ENCODE data around the gene SLC38A7.
"Not testable (repeated sequence)": the region's sequence is repeated elsewhere in the genome, so short reads cannot be mapped to it uniquely, and the experiment has no call there.

SLC38A7 gene

DNA sequence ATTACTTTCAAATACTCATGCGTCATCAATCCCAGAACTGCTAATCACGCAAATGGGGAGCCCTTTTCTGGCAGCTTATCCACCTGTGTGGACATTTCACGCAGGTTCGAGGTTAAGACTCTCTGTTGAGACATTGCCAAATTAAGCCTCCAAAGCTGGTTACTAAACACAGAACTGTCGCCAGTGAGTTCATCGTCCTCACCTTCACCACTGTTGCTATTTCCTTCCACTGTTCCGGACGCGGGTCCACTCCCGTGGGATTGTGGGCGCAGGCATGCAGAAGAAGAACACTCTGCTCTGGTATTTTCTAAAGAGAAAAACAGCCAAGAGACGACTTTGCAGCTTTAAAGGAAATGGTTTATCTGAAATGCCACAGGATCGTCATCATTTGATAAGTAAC is 33.4 kb upstream of the SLC38A7 start:
- no peak overlapping the region for H3K27ac ChIP-seq (ENCODE audit: insufficient read depth, low read length, poor library complexity, severe bottlenecking)

DNA sequence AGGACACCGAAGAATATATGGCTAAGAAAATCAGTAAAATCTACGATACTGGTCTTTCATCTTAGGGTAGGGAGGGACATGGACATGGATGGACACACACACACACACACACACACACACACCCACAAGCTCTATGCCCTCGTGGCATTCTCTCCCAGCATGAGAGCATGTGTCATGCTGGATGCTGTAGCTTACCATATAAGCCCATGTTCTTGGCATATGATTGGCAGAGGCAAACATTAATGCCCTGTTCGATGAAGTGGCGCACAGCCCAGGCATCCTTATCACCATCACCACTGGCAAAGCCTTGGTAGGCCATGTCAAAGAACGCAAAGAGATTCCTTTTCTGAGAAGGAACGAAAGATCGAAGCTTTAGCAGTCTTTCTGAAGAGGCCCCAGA is 31.9 kb upstream of the SLC38A7 start:
- H3K27me3 ChIP-seq (replicated peaks; ENCODE audit: control insufficient read depth, insufficient read depth, low read length, poor library complexity, severe bottlenecking) = no peaks in the 10 kb centered on the region
- H3K4me1 ChIP-seq (ENCODE audit: control insufficient read depth, insufficient read depth, low read length, poor library complexity, severe bottlenecking) = no peaks in the 10 kb centered on the region
- no peaks in the 10 kb centered on the region for H3K9me3 ChIP-seq (ENCODE audit: control insufficient read depth, low read length)
- H3K27ac ChIP-seq (ENCODE audit: insufficient read depth, low read length, poor library complexity, severe bottlenecking) = no peak overlapping the region
- no peak overlapping the region for H3K4me3 ChIP-seq (ENCODE audit: insufficient read depth, low read depth, low read length, poor library complexity, severe bottlenecking)
- peaks cover 61% of the 10 kb centered on the region for H3K36me3 ChIP-seq (ENCODE audit: control insufficient read depth, insufficient read depth, low read length)
- no peak for DNase-seq

More for the DNA sequence above, 33.4 kb upstream of the SLC38A7 start:
- H3K36me3 ChIP-seq (ENCODE audit: control insufficient read depth, insufficient read depth, low read length) = peaks cover 70% of the 10 kb centered on the region
- H3K27me3 ChIP-seq (replicated peaks; ENCODE audit: control insufficient read depth, insufficient read depth, low read length, poor library complexity, severe bottlenecking) = no peaks in the 10 kb centered on the region
- no peak for DNase-seq
- no peaks in the 10 kb centered on the region for H3K4me1 ChIP-seq (ENCODE audit: control insufficient read depth, insufficient read depth, low read length, poor library complexity, severe bottlenecking)
- no peak overlapping the region for H3K4me3 ChIP-seq (ENCODE audit: insufficient read depth, low read depth, low read length, poor library complexity, severe bottlenecking)
- no peaks in the 10 kb centered on the region for H3K9me3 ChIP-seq (ENCODE audit: control insufficient read depth, low read length)

DNA sequence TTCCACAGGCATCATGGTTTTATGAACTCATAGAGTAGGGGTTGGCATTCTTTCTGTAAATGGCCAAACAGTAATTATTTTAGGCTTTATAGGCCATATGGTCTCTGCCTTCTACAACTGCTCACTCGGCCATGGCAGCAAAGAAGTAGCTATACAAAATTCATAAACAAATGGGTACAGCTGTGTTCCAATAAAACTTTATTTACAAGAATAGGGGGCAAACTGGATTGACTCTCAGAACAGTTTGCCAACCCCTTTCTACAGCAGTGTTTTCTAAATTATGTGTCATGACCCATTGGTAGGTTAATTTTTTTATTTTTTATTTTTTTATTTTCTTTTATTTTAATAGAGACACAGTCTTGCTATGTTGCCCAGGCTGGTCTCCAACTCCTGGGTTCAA is 29.2 kb upstream of the SLC38A7 start:
- Histone ChIP-seq H3K9me3 (ENCODE audit: control insufficient read depth, low read length) (no peaks in the 10 kb centered on the region), H3K27me3 (replicated peaks; ENCODE audit: control insufficient read depth, insufficient read depth, low read length, poor library complexity, severe bottlenecking) (no peaks in the 10 kb centered on the region), H3K36me3 (ENCODE audit: control insufficient read depth, insufficient read depth, low read length) (peaks cover 41% of the 10 kb centered on the region)

DNA sequence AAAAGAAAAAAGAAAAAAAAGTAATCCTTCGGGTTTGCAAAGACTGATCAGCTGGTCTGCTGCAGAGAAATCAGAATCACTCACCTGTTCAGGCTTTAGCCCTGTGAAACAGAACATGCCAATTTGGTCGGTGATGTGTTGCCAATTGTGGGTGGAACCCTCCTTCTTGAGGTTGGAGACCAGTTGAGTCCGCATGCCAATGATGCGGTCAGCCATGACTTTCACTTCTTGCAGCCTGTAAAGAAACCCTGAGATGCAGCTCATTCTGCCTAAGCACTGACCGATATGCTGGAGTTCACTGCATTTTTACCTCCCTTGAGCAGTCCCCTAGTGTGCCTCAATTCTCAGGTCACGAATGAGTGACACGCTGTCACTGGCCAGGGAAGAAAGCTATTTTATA is 24.8 kb upstream of the SLC38A7 start:
- H3K4me3 ChIP-seq (ENCODE audit: insufficient read depth, low read depth, low read length, poor library complexity, severe bottlenecking) = no peak overlapping the region
- no peak for DNase-seq
- H3K9me3 ChIP-seq (ENCODE audit: control insufficient read depth, low read length) = no peaks in the 10 kb centered on the region
- H3K4me1 ChIP-seq (ENCODE audit: control insufficient read depth, insufficient read depth, low read length, poor library complexity, severe bottlenecking) = no peaks in the 10 kb centered on the region
- H3K36me3 ChIP-seq (ENCODE audit: control insufficient read depth, insufficient read depth, low read length) = peaks cover 20% of the 10 kb centered on the region
- no peak overlapping the region for H3K27ac ChIP-seq (ENCODE audit: insufficient read depth, low read length, poor library complexity, severe bottlenecking)
- no peaks in the 10 kb centered on the region for H3K27me3 ChIP-seq (replicated peaks; ENCODE audit: control insufficient read depth, insufficient read depth, low read length, poor library complexity, severe bottlenecking)

More for the DNA sequence above, 29.2 kb upstream of the SLC38A7 start:
- no peak overlapping the region for H3K27ac ChIP-seq (ENCODE audit: insufficient read depth, low read length, poor library complexity, severe bottlenecking)
- H3K4me1 ChIP-seq (ENCODE audit: control insufficient read depth, insufficient read depth, low read length, poor library complexity, severe bottlenecking) = no peaks in the 10 kb centered on the region
- no peak for DNase-seq
- no peak overlapping the region for H3K4me3 ChIP-seq (ENCODE audit: insufficient read depth, low read depth, low read length, poor library complexity, severe bottlenecking)

DNA sequence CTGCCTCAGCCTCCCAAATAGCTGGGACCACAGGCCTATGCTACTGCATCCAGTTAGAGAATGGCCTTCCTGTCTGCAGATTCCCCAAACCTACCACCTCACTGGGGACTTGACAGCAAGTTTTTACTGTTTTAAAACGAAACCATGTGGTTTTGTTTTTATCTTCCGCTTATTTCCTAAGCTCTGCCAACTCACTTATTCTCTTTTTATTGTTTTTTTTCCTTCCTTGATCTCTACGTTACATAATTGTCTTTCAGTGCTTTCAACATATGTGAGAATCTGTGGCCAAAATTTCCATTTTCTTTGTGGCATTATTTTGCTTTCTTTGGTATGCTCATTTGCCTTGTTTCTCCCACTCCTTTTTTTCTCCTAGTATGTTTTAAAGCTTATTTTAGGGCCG is 14.6 kb upstream of the SLC38A7 start:
- H3K4me3 ChIP-seq (ENCODE audit: insufficient read depth, low read depth, low read length, poor library complexity, severe bottlenecking) = no peak overlapping the region
- H3K27ac ChIP-seq (ENCODE audit: insufficient read depth, low read length, poor library complexity, severe bottlenecking) = no peak overlapping the region
- H3K9me3 ChIP-seq (ENCODE audit: control insufficient read depth, low read length) = no peaks in the 10 kb centered on the region
- no peaks in the 10 kb centered on the region for H3K4me1 ChIP-seq (ENCODE audit: control insufficient read depth, insufficient read depth, low read length, poor library complexity, severe bottlenecking)
- H3K27me3 ChIP-seq (replicated peaks; ENCODE audit: control insufficient read depth, insufficient read depth, low read length, poor library complexity, severe bottlenecking) = no peaks in the 10 kb centered on the region
- DNase-seq = no peak
- no peaks in the 10 kb centered on the region for H3K36me3 ChIP-seq (ENCODE audit: control insufficient read depth, insufficient read depth, low read length)

DNA sequence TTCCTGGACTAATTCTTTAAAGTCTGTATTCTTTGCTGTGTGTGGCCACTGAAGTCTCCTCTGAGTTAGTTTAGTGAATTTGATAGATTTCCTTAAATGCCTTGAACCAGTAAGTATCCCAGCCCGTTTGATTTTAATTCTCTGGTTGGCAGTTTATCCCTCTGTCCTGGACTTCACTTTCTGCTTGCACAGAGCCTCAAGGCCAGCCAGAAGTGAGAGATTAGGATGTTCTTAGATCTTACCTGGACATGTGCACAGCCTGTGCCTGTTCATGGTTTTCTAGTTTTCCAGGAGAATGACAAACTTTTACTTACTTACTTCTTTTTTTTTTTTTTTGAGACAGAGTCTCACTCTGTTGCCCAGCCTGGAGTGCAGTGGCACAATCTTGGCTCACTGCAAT is 10.8 kb upstream of the SLC38A7 start:
- no peak for DNase-seq
- H3K27me3 ChIP-seq (replicated peaks; ENCODE audit: control insufficient read depth, insufficient read depth, low read length, poor library complexity, severe bottlenecking) = no peaks in the 10 kb centered on the region
- no peaks in the 10 kb centered on the region for H3K9me3 ChIP-seq (ENCODE audit: control insufficient read depth, low read length)
- no peaks in the 10 kb centered on the region for H3K36me3 ChIP-seq (ENCODE audit: control insufficient read depth, insufficient read depth, low read length)
- no peak overlapping the region for H3K27ac ChIP-seq (ENCODE audit: insufficient read depth, low read length, poor library complexity, severe bottlenecking)
- H3K4me1 ChIP-seq (ENCODE audit: control insufficient read depth, insufficient read depth, low read length, poor library complexity, severe bottlenecking) = no peaks in the 10 kb centered on the region
- H3K4me3 ChIP-seq (ENCODE audit: insufficient read depth, low read depth, low read length, poor library complexity, severe bottlenecking) = no peak overlapping the region

DNA sequence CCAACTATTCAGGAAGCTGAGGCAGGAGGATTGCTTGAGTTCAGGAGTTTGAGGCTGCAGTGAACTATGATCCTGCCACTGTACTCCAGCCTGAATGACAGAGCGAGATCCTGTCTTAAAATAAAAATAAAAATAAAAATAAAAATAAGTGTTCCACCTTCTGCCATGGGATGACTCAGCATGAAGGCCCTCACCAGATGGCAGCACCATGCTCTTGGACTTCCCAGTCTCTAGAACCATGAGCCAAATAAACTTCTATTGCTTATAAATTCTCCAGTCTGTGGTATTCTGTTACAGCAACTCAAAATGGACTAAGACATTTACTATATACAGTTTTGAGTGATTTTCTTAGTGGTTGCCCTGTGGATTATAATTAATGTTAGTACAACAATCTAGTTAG is 7.9 kb upstream of the SLC38A7 start:
- no peaks in the 10 kb centered on the region for H3K4me1 ChIP-seq (ENCODE audit: control insufficient read depth, insufficient read depth, low read length, poor library complexity, severe bottlenecking)
- no peak overlapping the region for H3K4me3 ChIP-seq (ENCODE audit: insufficient read depth, low read depth, low read length, poor library complexity, severe bottlenecking)

DNA sequence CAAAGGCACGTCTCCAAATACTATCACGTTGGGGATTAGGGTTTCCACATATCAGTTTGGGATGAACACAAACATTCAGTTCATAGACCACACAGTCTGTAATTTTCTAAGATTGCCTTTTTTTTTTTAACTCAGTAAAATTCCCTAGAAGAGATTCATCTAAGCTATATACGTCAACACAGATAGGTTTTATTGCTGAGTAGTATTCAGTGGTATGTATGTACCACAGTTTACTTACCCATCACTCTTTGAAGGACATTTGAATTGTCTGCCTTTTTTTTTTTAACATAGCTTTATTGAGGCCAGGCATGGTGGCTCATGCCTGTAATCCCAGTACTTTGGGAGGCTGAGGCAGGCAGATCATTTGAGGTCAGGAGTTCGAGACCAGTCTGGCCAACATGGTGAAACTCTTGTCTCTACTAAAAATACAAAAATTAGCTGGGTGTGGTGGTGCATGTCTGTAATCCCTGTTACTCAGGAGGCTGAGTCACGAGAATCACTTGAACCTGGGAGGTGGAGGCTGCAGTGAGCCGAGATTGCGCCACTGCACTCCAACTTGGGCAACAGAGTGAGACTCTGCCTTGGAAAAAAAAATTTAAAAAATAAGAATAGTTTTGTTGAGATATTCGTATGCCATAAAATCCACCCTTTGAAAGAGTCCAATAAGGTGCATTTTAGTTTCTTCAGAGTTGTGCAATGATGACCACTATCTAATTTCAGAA is 2.6 kb upstream of the SLC38A7 start:
- not testable (repeated sequence) for H3K27me3 ChIP-seq (replicated peaks; ENCODE audit: control insufficient read depth, insufficient read depth, low read length, poor library complexity, severe bottlenecking); H3K4me1 ChIP-seq (ENCODE audit: control insufficient read depth, insufficient read depth, low read length, poor library complexity, severe bottlenecking); DNase-seq; H3K9me3 ChIP-seq (ENCODE audit: control insufficient read depth, low read length); H3K27ac ChIP-seq (ENCODE audit: insufficient read depth, low read length, poor library complexity, severe bottlenecking); H3K4me3 ChIP-seq (ENCODE audit: insufficient read depth, low read depth, low read length, poor library complexity, severe bottlenecking); H3K36me3 ChIP-seq (ENCODE audit: control insufficient read depth, insufficient read depth, low read length)

More for the DNA sequence above, 7.9 kb upstream of the SLC38A7 start:
- Histone ChIP-seq H3K27me3 (replicated peaks; ENCODE audit: control insufficient read depth, insufficient read depth, low read length, poor library complexity, severe bottlenecking) (no peaks in the 10 kb centered on the region), H3K9me3 (ENCODE audit: control insufficient read depth, low read length) (no peaks in the 10 kb centered on the region), H3K36me3 (ENCODE audit: control insufficient read depth, insufficient read depth, low read length) (no peaks in the 10 kb centered on the region), H3K27ac (ENCODE audit: insufficient read depth, low read length, poor library complexity, severe bottlenecking) (no peak overlapping the region)
- DNase-seq = no peak

DNA sequence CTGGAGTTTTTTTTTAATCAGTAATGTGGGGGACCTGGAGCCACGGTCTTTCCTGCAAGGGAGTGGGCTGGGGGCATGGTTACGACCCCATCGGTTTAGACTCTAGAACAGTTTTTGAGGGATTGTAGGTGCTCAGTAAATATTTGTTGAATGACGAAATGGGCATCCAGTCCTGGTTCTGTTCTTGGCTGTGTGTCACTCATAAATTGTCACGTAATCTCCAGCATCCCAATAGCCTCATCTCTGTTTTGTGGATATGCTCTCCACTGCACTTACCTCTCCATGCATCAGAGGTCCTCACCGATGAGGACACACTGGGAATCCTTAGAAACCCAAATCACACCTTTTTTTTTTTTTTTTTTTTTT is 497 bp upstream of the SLC38A7 start:
- no peaks in the 10 kb centered on the region for H3K27me3 ChIP-seq (replicated peaks; ENCODE audit: control insufficient read depth, insufficient read depth, low read length, poor library complexity, severe bottlenecking)
- H3K36me3 ChIP-seq (ENCODE audit: control insufficient read depth, insufficient read depth, low read length) = no peaks in the 10 kb centered on the region
- H3K4me1 ChIP-seq (ENCODE audit: control insufficient read depth, insufficient read depth, low read length, poor library complexity, severe bottlenecking) = peaks cover 5% of the 10 kb centered on the region
- peak overlapping the region; percentile 90 for H3K4me3 ChIP-seq (ENCODE audit: insufficient read depth, low read depth, low read length, poor library complexity, severe bottlenecking)
- no peaks in the 10 kb centered on the region for H3K9me3 ChIP-seq (ENCODE audit: control insufficient read depth, low read length)
- no peak overlapping the region for H3K27ac ChIP-seq (ENCODE audit: insufficient read depth, low read length, poor library complexity, severe bottlenecking)
- DNase-seq = no peak

DNA sequence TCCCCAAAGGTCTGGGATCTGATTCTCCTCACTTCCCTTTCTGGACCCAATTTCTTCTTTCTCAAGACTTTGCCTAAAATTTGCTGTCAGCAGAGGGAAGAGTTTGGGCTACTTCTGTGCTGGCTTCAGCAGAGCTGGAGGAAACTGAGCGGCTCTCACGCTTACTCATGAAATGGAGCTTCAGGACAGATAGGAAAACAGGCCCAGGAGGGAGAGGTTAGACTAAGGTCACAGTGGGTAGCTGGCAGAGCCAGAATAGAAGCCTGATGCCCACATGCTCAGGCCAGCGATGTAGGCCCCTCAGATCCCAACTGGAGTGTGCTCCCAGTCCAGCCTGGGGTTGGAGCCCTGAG is 593 bp downstream of the SLC38A7 start:
- Histone ChIP-seq H3K36me3 (ENCODE audit: control insufficient read depth, insufficient read depth, low read length) (no peaks in the 10 kb centered on the region), H3K4me1 (ENCODE audit: control insufficient read depth, insufficient read depth, low read length, poor library complexity, severe bottlenecking) (peaks cover 5% of the 10 kb centered on the region), H3K4me3 (ENCODE audit: insufficient read depth, low read depth, low read length, poor library complexity, severe bottlenecking) (peak overlapping the region; percentile 90), H3K27me3 (replicated peaks; ENCODE audit: control insufficient read depth, insufficient read depth, low read length, poor library complexity, severe bottlenecking) (no peaks in the 10 kb centered on the region), H3K27ac (ENCODE audit: insufficient read depth, low read length, poor library complexity, severe bottlenecking) (peak overlapping the region; percentile 52), H3K9me3 (ENCODE audit: control insufficient read depth, low read length) (no peaks in the 10 kb centered on the region)
- DNase-seq = no peak
